HEK293 (cell line): ENCODE data around the gene FIGN.

Source experiments
- CTCF ChIA-PET: fragments of 350-600 bp; formaldehyde crosslinking; extraction: SDS; loops from one replicate; lab custom pipeline; 2021; ENCODE audit warnings: antibody characterized with exemption; lab: Yijun Ruan, JAX
- POLR2A ChIA-PET: fragments of 300-600 bp; formaldehyde crosslinking; extraction: SDS; loops from one replicate; lab custom pipeline; 2020; ENCODE audit warnings: antibody characterized with exemption, inconsistent platforms; lab: Yijun Ruan, JAX
- H3K27ac ChIP-seq: fragments of 200-500 bp; sonication (Bioruptor generic); 2 replicates; pipeline ENCODE4 v1.5.1; 2014; ENCODE audit warnings: low read depth, low read length, control low read depth, inconsistent platforms; ENCODE audit errors: extremely low read depth
- H3K36me3 ChIP-seq, 2 experiments: fragments of 200-500 bp in 1 of 2; sonication (Bioruptor generic) in 1 of 2; 1 replicate in 1 of 2; 2 replicates in 1 of 2; pipeline ENCODE4 v1.5.1; 2014 to 2017; ENCODE audit warnings: inconsistent platforms in 2 of 2, low read length in 2 of 2; ENCODE audit not compliant: control insufficient read depth in 2 of 2, insufficient read depth in 1 of 2
- H3K4me1 ChIP-seq: fragments of 200-500 bp; sonication (Bioruptor generic); 2 replicates; pipeline ENCODE4 v1.5.1; 2014; ENCODE audit warnings: mild to moderate bottlenecking, low read length, inconsistent platforms; ENCODE audit not compliant: control insufficient read depth, insufficient read depth
- H3K4me3 ChIP-seq: 2 replicates; pipeline ENCODE4 v1.5.1; 2011; ENCODE audit warnings: low read depth, mild to moderate bottlenecking, control low read depth, low read length, moderate library complexity
- H3K9me3 ChIP-seq: fragments of 200-500 bp; sonication (Bioruptor generic); 2 replicates; pipeline ENCODE4 v1.5.1; 2014; ENCODE audit warnings: low read depth, low read length, inconsistent platforms; ENCODE audit not compliant: control insufficient read depth, insufficient read depth
- BCL11A ChIP-seq: fragments of 450-650 bp; formaldehyde crosslinking; IDR thresholded peaks from 2 replicates; pipeline ENCODE4 v1.5.1; 2016; ENCODE audit warnings: low read depth, missing biosample characterization, missing genetic modification characterization
- ELK4 ChIP-seq: IDR thresholded peaks from 2 replicates; pipeline ENCODE4 v1.6.1; 2011; ENCODE audit warnings: mild to moderate bottlenecking, low read depth, low read length, borderline replicate concordance
- REST ChIP-seq: fragments of 450-650 bp; formaldehyde crosslinking; IDR thresholded peaks from 2 replicates; pipeline ENCODE4 v1.5.1; 2016; ENCODE audit warnings: missing biosample characterization, missing genetic modification characterization
- SETDB1 ChIP-seq: IDR thresholded peaks from one replicate; pipeline ENCODE4 v1.6.1; 2017; ENCODE audit warnings: mild to moderate bottlenecking, low read length, moderate library complexity, mixed read lengths; ENCODE audit not compliant: insufficient read length
- ZBTB48 ChIP-seq: fragments of 450-650 bp; formaldehyde crosslinking; IDR thresholded peaks from 2 replicates; pipeline ENCODE4 v1.5.1; 2016; ENCODE audit warnings: missing biosample characterization, missing genetic modification characterization
- ZNF148 ChIP-seq: fragments of 450-650 bp; formaldehyde crosslinking; IDR thresholded peaks from 2 replicates; pipeline ENCODE4 v1.5.0; 2017; ENCODE audit warnings: missing biosample characterization, missing genetic modification characterization, borderline replicate concordance
- ZNF341 ChIP-seq: fragments of 450-650 bp; formaldehyde crosslinking; IDR thresholded peaks from 2 replicates; pipeline ENCODE4; 2016; ENCODE audit warnings: low read depth, missing biosample characterization, missing genetic modification characterization
- ZNF596 ChIP-seq: fragments of 450-650 bp; IDR thresholded peaks from 2 replicates; pipeline ENCODE4 v1.5.0; 2018; ENCODE audit warnings: missing biosample characterization, mild to moderate bottlenecking, missing genetic modification characterization, moderate library complexity
- ZNF660 ChIP-seq: fragments of 450-650 bp; IDR thresholded peaks from 2 replicates; pipeline ENCODE4 v1.5.1; 2018; ENCODE audit warnings: missing biosample characterization, mild to moderate bottlenecking, missing genetic modification characterization
- ZNF670 ChIP-seq: fragments of 450-650 bp; formaldehyde crosslinking; IDR thresholded peaks from 2 replicates; pipeline ENCODE4 v1.5.1; 2016; ENCODE audit warnings: missing biosample characterization, missing genetic modification characterization, low read depth
- ZNF707 ChIP-seq: fragments of 450-650 bp; formaldehyde crosslinking; IDR thresholded peaks from 2 replicates; pipeline ENCODE4 v1.5.1; 2016; ENCODE audit warnings: missing biosample characterization, missing genetic modification characterization
- TF ChIP-seq, protein P1 (sequence below): fragments of 450-650 bp; formaldehyde crosslinking; IDR thresholded peaks from 2 replicates; pipeline ENCODE4 v1.5.1; 2016; ENCODE audit warnings: missing biosample characterization, missing genetic modification characterization
- TF ChIP-seq, protein P2 (sequence below): fragments of 450-650 bp; formaldehyde crosslinking; IDR thresholded peaks from 2 replicates; pipeline ENCODE4 v1.5.1; 2016; ENCODE audit warnings: missing biosample characterization, missing genetic modification characterization

Gene FIGN

GRCh38 chr2:163570391-163570790, 165.4 kb downstream of the FIGN start (continued):
- TF ChIP-seq ZNF148 (tag by site-specific recombination), result no peak
- TF ChIP-seq ZBTB48 (tag by site-specific recombination), result no peak
- no peak for TF ChIP-seq ZNF670 (tag by site-specific recombination)
- TF ChIP-seq ZNF660 (tag by site-specific recombination), result no peak
- TF ChIP-seq ZNF707, result no peak
- no peak for TF ChIP-seq ZNF596 (tag by site-specific recombination)

GRCh38 chr2:163565192-163565591, 170.6 kb downstream of the FIGN start:
- H3K9me3 ChIP-seq, result no peaks in the 10 kb centered on the region
- TF ChIP-seq BCL11A (tag by site-specific recombination) (no peak), SETDB1 (no peak), ELK4 (no peak), ZNF341 (tag by site-specific recombination) (no peak), REST (tag by site-specific recombination) (no peak)
- TF ChIP-seq, protein P1, sequence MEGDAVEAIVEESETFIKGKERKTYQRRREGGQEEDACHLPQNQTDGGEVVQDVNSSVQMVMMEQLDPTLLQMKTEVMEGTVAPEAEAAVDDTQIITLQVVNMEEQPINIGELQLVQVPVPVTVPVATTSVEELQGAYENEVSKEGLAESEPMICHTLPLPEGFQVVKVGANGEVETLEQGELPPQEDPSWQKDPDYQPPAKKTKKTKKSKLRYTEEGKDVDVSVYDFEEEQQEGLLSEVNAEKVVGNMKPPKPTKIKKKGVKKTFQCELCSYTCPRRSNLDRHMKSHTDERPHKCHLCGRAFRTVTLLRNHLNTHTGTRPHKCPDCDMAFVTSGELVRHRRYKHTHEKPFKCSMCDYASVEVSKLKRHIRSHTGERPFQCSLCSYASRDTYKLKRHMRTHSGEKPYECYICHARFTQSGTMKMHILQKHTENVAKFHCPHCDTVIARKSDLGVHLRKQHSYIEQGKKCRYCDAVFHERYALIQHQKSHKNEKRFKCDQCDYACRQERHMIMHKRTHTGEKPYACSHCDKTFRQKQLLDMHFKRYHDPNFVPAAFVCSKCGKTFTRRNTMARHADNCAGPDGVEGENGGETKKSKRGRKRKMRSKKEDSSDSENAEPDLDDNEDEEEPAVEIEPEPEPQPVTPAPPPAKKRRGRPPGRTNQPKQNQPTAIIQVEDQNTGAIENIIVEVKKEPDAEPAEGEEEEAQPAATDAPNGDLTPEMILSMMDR (tag by site-specific recombination), result 0 out of 2 replicates have a peak, but pooled peaks have one; percentile 10
- TF ChIP-seq, protein P2, sequence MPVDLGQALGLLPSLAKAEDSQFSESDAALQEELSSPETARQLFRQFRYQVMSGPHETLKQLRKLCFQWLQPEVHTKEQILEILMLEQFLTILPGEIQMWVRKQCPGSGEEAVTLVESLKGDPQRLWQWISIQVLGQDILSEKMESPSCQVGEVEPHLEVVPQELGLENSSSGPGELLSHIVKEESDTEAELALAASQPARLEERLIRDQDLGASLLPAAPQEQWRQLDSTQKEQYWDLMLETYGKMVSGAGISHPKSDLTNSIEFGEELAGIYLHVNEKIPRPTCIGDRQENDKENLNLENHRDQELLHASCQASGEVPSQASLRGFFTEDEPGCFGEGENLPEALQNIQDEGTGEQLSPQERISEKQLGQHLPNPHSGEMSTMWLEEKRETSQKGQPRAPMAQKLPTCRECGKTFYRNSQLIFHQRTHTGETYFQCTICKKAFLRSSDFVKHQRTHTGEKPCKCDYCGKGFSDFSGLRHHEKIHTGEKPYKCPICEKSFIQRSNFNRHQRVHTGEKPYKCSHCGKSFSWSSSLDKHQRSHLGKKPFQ (tag by site-specific recombination), result no peak
- POLR2A ChIA-PET, result no interaction called here
- no peak overlapping the region for H3K27ac ChIP-seq
- no peak overlapping the region for H3K4me3 ChIP-seq
- 0 out of 2 replicates have a peak, but pooled peaks cover 2% of the 10 kb centered on the region for H3K4me1 ChIP-seq
- CTCF ChIA-PET, result no interaction called here
- H3K36me3 ChIP-seq, result no peaks in the 10 kb centered on the region
